MG63 (cell line): ENCODE data around the gene EPS8L1. TPM values are rescaled to one million over a fixed set of nuclear protein-coding genes. Genes with fewer than 3 reads are reported as not detected.
A peak's percentile ranks its signal among the peaks of the same experiment; 100 is the strongest.

Source experiments
- DNase-seq: peaks from one replicate; pipeline ENCODE4 v3.0.0-alpha.2; 2020
- H3K27me3 ChIP-seq: fragments of 250-450 bp; sonication (Bioruptor Pico); 2 replicates; pipeline ENCODE4 v1.5.1; 2020; ENCODE audit warnings: mild to moderate bottlenecking, moderate library complexity
- H3K36me3 ChIP-seq: fragments of 250-450 bp; sonication (Bioruptor Pico); 2 replicates; pipeline ENCODE4 v1.5.1; 2020; ENCODE audit warnings: mild to moderate bottlenecking, moderate library complexity
- H3K4me3 ChIP-seq: fragments of 250-450 bp; sonication (Bioruptor Pico); 2 replicates; pipeline ENCODE4 v1.5.1; 2020; ENCODE audit warnings: mild to moderate bottlenecking, moderate library complexity
- H3K9me3 ChIP-seq: fragments of 250-450 bp; sonication (Bioruptor Pico); 2 replicates; pipeline ENCODE4 v1.5.1; 2020; ENCODE audit warnings: mild to moderate bottlenecking, moderate library complexity
- total RNA-seq: library from RNA; depleted of rRNA; stranded (reverse); fragments of >200 nt; shearing (Covaris generic); gene quantifications from 2 replicates; pipeline ENCODE4 v1.2.3, GENCODE V29; 2014; ENCODE audit warnings: low replicate concordance

EPS8L1 gene
- total RNA-seq, 1 experiment from 2014 or later = 1.1 TPM

- H3K4me3 ChIP-seq = no peak overlapping the region
- no peaks in the 10 kb centered on the region for H3K9me3 ChIP-seq
- no peak for DNase-seq
- H3K27me3 ChIP-seq = peaks cover 29% of the 10 kb centered on the region
- peaks cover 10% of the 10 kb centered on the region; the same call in 1 of the 2 replicates for H3K36me3 ChIP-seq
Observed at GRCh38 chr19:55084416-55084815, 8.7 kb downstream of the EPS8L1 start.

DNA sequence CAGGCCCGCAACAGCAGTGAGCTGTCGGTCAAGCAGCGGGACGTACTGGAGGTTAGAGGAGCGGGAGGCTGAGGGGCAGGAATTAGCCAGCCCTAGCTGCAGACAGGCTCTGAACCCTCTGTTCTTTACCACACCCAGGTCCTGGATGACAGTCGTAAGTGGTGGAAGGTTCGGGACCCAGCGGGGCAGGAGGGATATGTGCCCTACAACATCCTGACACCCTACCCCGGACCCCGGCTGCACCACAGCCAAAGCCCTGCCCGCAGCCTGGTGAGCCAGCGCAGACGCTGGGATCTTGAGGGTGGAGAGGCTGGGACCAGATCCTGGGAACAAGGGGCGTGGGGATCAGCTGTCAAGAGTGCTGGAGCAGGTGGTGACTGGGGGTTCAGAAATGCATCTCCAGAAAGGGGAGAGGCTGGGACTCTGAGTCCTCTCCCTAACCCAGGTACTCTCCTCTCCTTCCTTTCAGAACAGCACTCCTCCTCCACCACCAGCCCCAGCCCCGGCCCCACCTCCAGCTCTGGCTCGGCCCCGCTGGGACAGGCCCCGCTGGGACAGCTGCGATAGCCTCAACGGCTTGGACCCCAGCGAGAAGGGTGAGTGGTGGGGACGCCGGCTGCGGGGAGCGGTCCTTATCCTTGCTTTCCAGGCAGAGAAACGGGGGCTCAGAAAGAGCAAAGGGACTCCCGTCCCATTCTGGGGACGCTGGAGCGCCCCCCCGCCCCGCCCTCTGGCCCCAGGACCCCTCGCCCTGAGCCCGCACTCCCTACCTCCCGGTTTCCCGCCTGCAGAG lies 10.4 kb downstream of the EPS8L1 start:
- no peak for DNase-seq
- H3K4me3 ChIP-seq = no peak overlapping the region
- H3K36me3 ChIP-seq = peaks cover 17% of the 10 kb centered on the region
- H3K27me3 ChIP-seq = peaks cover 13% of the 10 kb centered on the region
- H3K9me3 ChIP-seq = no peaks in the 10 kb centered on the region

GRCh38 chr19:55086730-55087541 lies 11.3 kb downstream of the EPS8L1 start:
- no peak overlapping the region for H3K4me3 ChIP-seq
- no peaks in the 10 kb centered on the region for H3K9me3 ChIP-seq
- H3K27me3 ChIP-seq = peaks cover 6% of the 10 kb centered on the region
- DNase-seq = no peak
- peaks cover 19% of the 10 kb centered on the region for H3K36me3 ChIP-seq

GRCh38 chr19:55087542-55087901 lies 11.9 kb downstream of the EPS8L1 start:
- DNase-seq = no peak
- H3K4me3 ChIP-seq = no peak overlapping the region
- no peaks in the 10 kb centered on the region for H3K9me3 ChIP-seq
- peaks cover 19% of the 10 kb centered on the region for H3K36me3 ChIP-seq
- peaks cover under 1% of the 10 kb centered on the region; the same call in 1 of the 2 replicates for H3K27me3 ChIP-seq

DNA sequence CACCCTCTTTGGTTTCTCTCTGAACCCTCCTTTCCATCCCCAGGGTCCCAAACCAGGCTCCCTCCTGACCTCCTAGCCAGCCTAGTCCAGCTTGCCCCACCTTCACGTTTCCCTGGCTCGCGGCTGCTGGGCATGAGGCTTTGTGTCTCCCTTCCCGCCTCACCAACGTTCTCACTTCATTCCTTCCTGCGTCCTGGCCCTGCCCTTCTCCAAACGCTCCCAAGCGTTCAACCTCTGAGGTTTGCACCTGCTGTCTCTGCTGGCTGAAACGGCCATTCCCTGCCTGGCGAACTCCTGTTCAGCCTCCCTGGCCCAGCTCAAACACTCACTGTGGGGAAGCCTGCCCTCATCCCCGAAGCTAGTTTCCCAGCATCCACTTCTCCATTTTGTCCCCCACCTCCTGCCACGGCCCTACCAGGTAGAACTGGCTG lies 12.4 kb downstream of the EPS8L1 start:
- no peak overlapping the region for H3K4me3 ChIP-seq

GRCh38 chr19:55088543-55089341 lies 13.1 kb downstream of the EPS8L1 start:
- Histone ChIP-seq H3K27me3 (no peaks in the 10 kb centered on the region), H3K9me3 (no peaks in the 10 kb centered on the region), H3K36me3 (peaks cover 19% of the 10 kb centered on the region), H3K4me3 (no peak overlapping the region)
- DNase-seq = peak; percentile 74

More for the DNA sequence above, 12.4 kb downstream of the EPS8L1 start:
- H3K27me3 ChIP-seq = no peaks in the 10 kb centered on the region
- H3K9me3 ChIP-seq = no peaks in the 10 kb centered on the region
- no peak for DNase-seq
- H3K36me3 ChIP-seq = peaks cover 19% of the 10 kb centered on the region

GRCh38 chr19:55089342-55089944 lies 13.8 kb downstream of the EPS8L1 start:
- Histone ChIP-seq H3K9me3 (no peaks in the 10 kb centered on the region), H3K27me3 (no peaks in the 10 kb centered on the region), H3K4me3 (no peak overlapping the region), H3K36me3 (peaks cover 21% of the 10 kb centered on the region)
- DNase-seq = no peak

GRCh38 chr19:55090564-55090963 lies 14.9 kb downstream of the EPS8L1 start:
- DNase-seq = no peak

DNA sequence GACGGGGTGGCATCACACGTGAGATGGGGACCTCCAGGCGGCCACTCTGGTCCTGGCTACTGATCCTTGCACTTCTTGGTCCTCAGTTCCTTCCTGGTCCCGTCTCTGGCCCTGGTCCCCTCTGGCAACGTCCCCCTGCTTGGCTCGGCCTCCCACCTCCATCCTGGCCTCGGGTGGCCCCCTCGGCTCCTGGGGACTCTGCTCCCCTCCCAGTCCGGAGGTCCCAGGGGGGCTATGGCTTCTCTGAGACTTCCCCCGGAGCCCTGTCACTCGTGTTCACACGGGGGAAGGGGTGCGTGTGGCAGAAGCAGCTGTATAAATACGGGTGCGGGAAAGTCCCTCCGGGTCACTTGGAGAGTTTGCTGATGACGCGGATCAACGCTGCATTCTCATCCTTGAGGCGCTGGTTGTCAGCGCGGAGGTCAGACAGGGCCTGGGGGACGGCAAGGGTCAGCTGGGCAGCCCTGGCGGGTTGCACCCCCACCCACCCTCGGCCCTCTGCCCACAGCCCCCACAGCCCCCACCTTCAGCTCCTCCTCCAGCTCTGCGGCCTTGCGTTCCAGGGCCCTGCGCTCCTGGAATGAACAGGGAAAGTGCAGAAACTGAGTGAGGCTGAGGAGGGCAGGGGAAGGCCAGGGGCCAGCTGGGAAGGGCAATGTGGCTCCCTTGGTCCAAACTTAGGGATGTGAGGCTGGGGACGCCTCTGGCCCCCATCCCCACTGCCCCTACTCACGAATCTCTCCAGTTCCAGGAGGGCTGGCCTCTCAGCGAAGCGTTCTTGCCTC lies 15.6 kb downstream of the EPS8L1 start:
- Histone ChIP-seq H3K4me3 (no peak overlapping the region), H3K36me3 (peaks cover 27% of the 10 kb centered on the region), H3K27me3 (no peaks in the 10 kb centered on the region), H3K9me3 (no peaks in the 10 kb centered on the region)
- DNase-seq = no peak

More at GRCh38 chr19:55090564-55090963, 14.9 kb downstream of the EPS8L1 start:
- Histone ChIP-seq H3K9me3 (no peaks in the 10 kb centered on the region), H3K4me3 (no peak overlapping the region), H3K27me3 (no peaks in the 10 kb centered on the region), H3K36me3 (peaks cover 27% of the 10 kb centered on the region)

- H3K36me3 ChIP-seq = peaks cover 26% of the 10 kb centered on the region
- no peaks in the 10 kb centered on the region for H3K27me3 ChIP-seq
- no peaks in the 10 kb centered on the region for H3K9me3 ChIP-seq
- H3K4me3 ChIP-seq = no peak overlapping the region
- no peak for DNase-seq
Observed at GRCh38 chr19:55091955-55092354, 16.3 kb downstream of the EPS8L1 start.

- no peak for DNase-seq
- H3K36me3 ChIP-seq = peaks cover 18% of the 10 kb centered on the region
- H3K4me3 ChIP-seq = no peak overlapping the region
- no peaks in the 10 kb centered on the region for H3K27me3 ChIP-seq
- no peaks in the 10 kb centered on the region for H3K9me3 ChIP-seq
Observed at GRCh38 chr19:55092423-55093318, 17.0 kb downstream of the EPS8L1 start.

- no peak for DNase-seq
- peaks cover 27% of the 10 kb centered on the region for H3K36me3 ChIP-seq
- no peaks in the 10 kb centered on the region for H3K27me3 ChIP-seq
- no peaks in the 10 kb centered on the region for H3K9me3 ChIP-seq
- no peak overlapping the region for H3K4me3 ChIP-seq
Observed at GRCh38 chr19:55094456-55095259, 19.0 kb downstream of the EPS8L1 start.

DNA sequence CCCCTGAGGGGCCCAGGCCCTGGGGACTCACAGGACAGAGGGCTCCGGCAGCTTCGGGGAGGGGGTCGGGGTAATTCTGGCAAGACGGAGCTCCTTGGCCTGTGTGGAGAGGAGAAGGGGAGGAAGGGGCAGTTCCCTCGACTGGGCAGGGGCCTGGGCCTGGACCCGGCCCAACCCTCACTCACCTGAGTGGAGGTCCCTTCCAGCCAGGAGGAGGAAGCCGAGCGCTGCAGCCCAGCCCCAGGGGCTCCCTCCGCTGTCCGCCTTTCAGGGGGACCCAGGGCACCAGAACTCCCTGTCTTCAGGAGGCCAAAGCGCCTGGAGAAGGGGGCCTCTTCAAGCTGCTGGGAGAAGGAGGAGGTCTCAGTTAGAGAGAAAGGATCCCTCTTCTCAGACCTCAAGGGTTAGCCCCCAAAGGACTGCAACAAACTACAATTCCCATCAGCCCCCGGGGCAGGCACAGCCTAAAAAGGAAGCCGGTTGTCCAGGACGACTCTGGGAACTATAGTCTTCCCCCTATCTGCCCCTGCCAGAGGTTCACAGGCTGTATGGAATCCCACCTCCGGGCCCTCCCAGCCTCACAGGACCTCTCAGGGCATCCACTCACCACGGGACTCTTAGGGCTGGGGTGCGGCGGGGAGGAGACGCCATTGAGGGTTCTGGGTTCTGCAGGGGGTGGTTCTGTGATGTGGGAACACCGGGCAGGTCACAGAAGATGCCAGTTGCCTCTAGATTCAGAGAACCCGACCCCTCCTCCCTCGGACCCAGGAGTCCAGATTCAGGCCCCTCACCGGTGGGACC lies 19.8 kb downstream of the EPS8L1 start:
- no peaks in the 10 kb centered on the region for H3K9me3 ChIP-seq

More for the DNA sequence above, 19.8 kb downstream of the EPS8L1 start:
- DNase-seq = no peak
- Histone ChIP-seq H3K4me3 (no peak overlapping the region), H3K27me3 (no peaks in the 10 kb centered on the region), H3K36me3 (peaks cover 28% of the 10 kb centered on the region)
